SKM-1 (cell line): ENCODE measurements around the gene FAM107B.
"Not testable (repeated sequence)": the region's sequence is repeated elsewhere in the genome, so short reads cannot be mapped to it uniquely, and the experiment has no call there.

ENCODE experiments used
- DNase-seq: peaks from one replicate; lab custom pipeline; 2025; ENCODE audit not compliant: unreplicated experiment; lab: John Stamatoyannopoulos, UW

FAM107B gene

GRCh38 chr10:14774797-14775196, at the start of gene FAM107B:
FAM107B (minus strand) TSS chr10:14774897; CDS start chr10:14774663, 234 bp downstream.
- no peak for DNase-seq

GRCh38 chr10:14823966-14824365, 49.3 kb upstream of the FAM107B start:
- DNase-seq, result no peak

GRCh38 chr10:14822879-14823755, 48.4 kb upstream of the FAM107B start:
- peak; percentile 8 for DNase-seq

GRCh38 chr10:14821635-14822375, 47.1 kb upstream of the FAM107B start:
- no peak for DNase-seq

- DNase-seq, result no peak
Observed at GRCh38 chr10:14820775-14821154, 46.1 kb upstream of the FAM107B start.

GRCh38 chr10:14820010-14820774, 45.5 kb upstream of the FAM107B start:
- no peak for DNase-seq

- DNase-seq, result not testable (repeated sequence)
Observed at GRCh38 chr10:14816717-14817116, 42.0 kb upstream of the FAM107B start.

- no peak for DNase-seq
Observed at GRCh38 chr10:14815681-14816080, 41.0 kb upstream of the FAM107B start.

- no peak for DNase-seq
Observed at GRCh38 chr10:14812271-14812670, 37.6 kb upstream of the FAM107B start.

- DNase-seq, result no peak
Observed at GRCh38 chr10:14810969-14811953, 36.6 kb upstream of the FAM107B start.

- DNase-seq, result no peak
Observed at GRCh38 chr10:14806318-14806717, 31.6 kb upstream of the FAM107B start.

- no peak for DNase-seq
Observed at GRCh38 chr10:14803827-14804226, 29.1 kb upstream of the FAM107B start.

GRCh38 chr10:14801723-14802122, 27.0 kb upstream of the FAM107B start:
- DNase-seq, result no peak

- no peak for DNase-seq
Observed at GRCh38 chr10:14800397-14800796, 25.7 kb upstream of the FAM107B start.

- no peak for DNase-seq
Observed at GRCh38 chr10:14798636-14799035, 23.9 kb upstream of the FAM107B start.

- DNase-seq, result no peak
Observed at GRCh38 chr10:14787938-14788337, 13.2 kb upstream of the FAM107B start.

GRCh38 chr10:14784459-14785055, 9.9 kb upstream of the FAM107B start:
- DNase-seq, result no peak

GRCh38 chr10:14782691-14783363, 8.1 kb upstream of the FAM107B start:
- DNase-seq, result no peak

- no peak for DNase-seq
Observed at GRCh38 chr10:14781763-14782162, 7.1 kb upstream of the FAM107B start.
